SK-N-SH (cell line): Measurements from ENCODE around the gene LRRC25. TPM values are rescaled to one million over a fixed set of nuclear protein-coding genes. Genes with fewer than 3 reads are reported as not detected.

Experiments
- CTCF ChIA-PET: fragments of 300-600, 350-600 bp; formaldehyde crosslinking; extraction: SDS; loops from one replicate; lab custom pipeline; 2021; lab: Yijun Ruan, JAX
- POLR2A ChIA-PET: fragments of 350-600 bp; sonication (Branson Sonifier 250); formaldehyde crosslinking; extraction: SDS; loops from one replicate; lab custom pipeline; 2020; ENCODE audit warnings: antibody characterized with exemption, inconsistent platforms; lab: Yijun Ruan, JAX
- DNase-seq: peaks from one replicate; pipeline ENCODE4 v3.0.0; 2012
- H2AFZ ChIP-seq: fragments of 200-600 bp; sonication (generic); 2 replicates; pipeline ENCODE4 v1.8.1; 2016; ENCODE audit warnings: antibody characterized with exemption, mild to moderate bottlenecking, low read depth
- H3F3A ChIP-seq: fragments of 200-600 bp; sonication (generic); replicated peaks from 2 replicates; pipeline ENCODE3; 2016; ENCODE audit warnings: antibody characterized with exemption, mild to moderate bottlenecking; ENCODE audit not compliant: insufficient read depth
- H3K27ac ChIP-seq, 2 experiments: fragments of 200-500 bp in 1 of 2; fragments of 200-600 bp in 1 of 2; sonication (Bioruptor generic) in 1 of 2; sonication (generic), shearing (Covaris generic) in 1 of 2; 2 replicates each; pipeline versions ENCODE4 v1.5.1 to v1.6.1; 2014 to 2016; ENCODE audit warnings: low read depth in 2 of 2, inconsistent platforms in 1 of 2, low read length in 1 of 2, mild to moderate bottlenecking in 1 of 2, mixed read lengths in 1 of 2
- H3K27me3 ChIP-seq: fragments of 200-600 bp; sonication (generic), shearing (Covaris generic); 2 replicates; pipeline ENCODE4 v1.6.1; 2016; ENCODE audit warnings: mixed run types; ENCODE audit not compliant: insufficient read depth
- H3K36me3 ChIP-seq, 2 experiments: fragments of 200-500 bp in 1 of 2; fragments of 200-600 bp in 1 of 2; sonication (Bioruptor generic) in 1 of 2; sonication (generic) in 1 of 2; replicated peaks in 1 of 2; 2 replicates each; pipeline versions ENCODE3 to v1.5.1; 2014 to 2016; ENCODE audit warnings: low read length in 1 of 2, mild to moderate bottlenecking in 1 of 2; ENCODE audit not compliant: insufficient read depth in 2 of 2, control insufficient read depth in 1 of 2
- H3K4me1 ChIP-seq, 2 experiments: fragments of 200-500 bp in 1 of 2; fragments of 200-600 bp in 1 of 2; sonication (Bioruptor generic) in 1 of 2; sonication (generic), shearing (Covaris generic) in 1 of 2; 2 replicates each; pipeline versions ENCODE4 v1.5.1 to v1.6.1; 2014 to 2016; ENCODE audit warnings: low read depth in 1 of 2, low read length in 1 of 2, mixed run types in 1 of 2; ENCODE audit not compliant: insufficient read depth in 2 of 2, control insufficient read depth in 1 of 2
- H3K4me2 ChIP-seq: fragments of 200-600 bp; sonication (generic), shearing (Covaris generic); 2 replicates; pipeline ENCODE4 v1.6.1; 2017; ENCODE audit warnings: mixed run types
- H3K4me3 ChIP-seq, 2 experiments: fragments of 200-500 bp in 1 of 2; fragments of 200-600 bp in 1 of 2; sonication (Bioruptor generic) in 1 of 2; sonication (generic), shearing (Covaris generic) in 1 of 2; 2 replicates each; pipeline versions ENCODE4 v1.5.1 to v1.8.1; 2014 to 2016; ENCODE audit warnings: low read depth in 2 of 2, inconsistent platforms in 1 of 2, low read length in 1 of 2, mild to moderate bottlenecking in 1 of 2, mixed read lengths in 1 of 2, moderate library complexity in 1 of 2
- H3K79me2 ChIP-seq: fragments of 200-600 bp; sonication (generic); 2 replicates; pipeline ENCODE4 v1.8.1; 2017; ENCODE audit warnings: mild to moderate bottlenecking; ENCODE audit not compliant: insufficient read depth
- H3K9ac ChIP-seq: fragments of 200-600 bp; sonication (generic); 2 replicates; pipeline ENCODE4 v1.6.1; 2017; ENCODE audit warnings: mixed run types
- H3K9me2 ChIP-seq: fragments of 200-600 bp; sonication (generic); 2 replicates; pipeline ENCODE4 v1.6.1; 2017; ENCODE audit warnings: mixed run types
- H3K9me3 ChIP-seq: fragments of 200-600 bp; sonication (generic); 2 replicates; pipeline ENCODE4 v1.6.1; 2017; ENCODE audit warnings: mixed run types, mild to moderate bottlenecking, moderate library complexity
- H4K20me1 ChIP-seq: fragments of 200-600 bp; sonication (generic); 2 replicates; pipeline ENCODE4 v1.6.1; 2017; ENCODE audit warnings: mild to moderate bottlenecking, mixed run types; ENCODE audit not compliant: insufficient read depth
- CHD2 ChIP-seq: fragments of 150-350 bp; IDR thresholded peaks from 2 replicates; pipeline ENCODE4 v1.6.1; 2018; ENCODE audit warnings: low read length; ENCODE audit not compliant: partially characterized antibody
- ELF1 ChIP-seq: IDR thresholded peaks from 2 replicates; pipeline ENCODE4 v1.4.0; 2012
- EZH2phosphoT487 ChIP-seq: fragments of 200-600 bp; sonication (generic); IDR thresholded peaks from 2 replicates; pipeline ENCODE4 v1.6.1; 2017; ENCODE audit warnings: low read depth, mixed run types, mild to moderate bottlenecking, antibody characterized with exemption, moderate library complexity, borderline replicate concordance
- GATA2 ChIP-seq: sonication (generic); formaldehyde crosslinking; IDR thresholded peaks from 2 replicates; pipeline ENCODE4 v1.5.0; 2020; ENCODE audit warnings: mild to moderate bottlenecking, missing genetic modification reagents
- WGBS: methylation state at CpG from one replicate; pipeline ENCODE4 v1.1.6; 2017; ENCODE audit warnings: low lambda C conversion rate; 5-methylcytosine and 5-hydroxymethylcytosine counted together
- polyA plus RNA-seq, 3 experiments: library from polyadenylated mRNA; depleted of rRNA; stranded (reverse); fragments of >200 nt; gene quantifications; 2 replicates each; pipeline ENCODE4 v1.2.3, GENCODE V29; 2012
- TF ChIP-seq, protein P1 (sequence below): fragments of 150-350 bp; IDR thresholded peaks from 2 replicates; pipeline ENCODE4 v1.6.1; 2016; ENCODE audit warnings: mild to moderate bottlenecking, low read depth, low read length

LRRC25 gene
- polyA plus RNA-seq, 1 of the 3 experiments (the other 2 are of a cell fraction) = not detected

DNA sequence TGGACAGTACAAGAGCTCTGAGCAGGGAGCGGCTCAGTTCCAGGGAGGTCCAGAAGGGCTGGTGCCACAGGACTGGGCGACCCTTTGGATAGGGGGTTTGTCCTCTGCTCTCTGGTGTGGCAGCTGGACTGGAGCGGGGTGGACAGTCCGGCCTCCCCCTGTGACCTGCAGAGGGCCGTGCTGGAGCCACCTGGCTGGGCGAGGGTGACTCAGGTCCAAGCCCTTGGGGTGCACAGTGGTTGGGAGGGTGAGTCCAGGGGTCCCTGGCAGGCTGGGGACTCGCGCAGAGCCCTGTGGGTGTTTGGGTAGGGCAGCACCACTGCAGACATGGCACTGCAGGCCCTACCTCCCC lies 29.0 kb upstream of the LRRC25 start:
- WGBS = 97% methylated on average over 6 of the region's 8 CpGs
- H3K9ac ChIP-seq = no peak overlapping the region
- no peaks in the 10 kb centered on the region for H3K27me3 ChIP-seq
- H3K9me3 ChIP-seq = no peaks in the 10 kb centered on the region
- peaks cover 44% of the 10 kb centered on the region for H3K79me2 ChIP-seq
- no peaks in the 10 kb centered on the region for H3K9me2 ChIP-seq
- no peak overlapping the region for H3K4me3 ChIP-seq
- CTCF ChIA-PET = interaction anchor here (1.0 kb wide), 1 partner anchor 147 kb away, joined by 3 read pairs; no protein-coding TSS in a partner anchor
- H3F3A ChIP-seq = no peaks in the 10 kb centered on the region
- H3K36me3 ChIP-seq = peaks cover 0 to 11% of the 10 kb centered on the region in 2 experiments
- POLR2A ChIA-PET = no interaction called here
- peak overlapping the region in 1 of 2 experiments; percentile 47; a peak in 2 of 4 replicates for H3K27ac ChIP-seq
- peak overlapping the region; percentile 52; the same call in 1 of the 2 replicates for H3K4me2 ChIP-seq
- H2AFZ ChIP-seq = no peak overlapping the region
- DNase-seq = no peak
- TF ChIP-seq, protein P1, sequence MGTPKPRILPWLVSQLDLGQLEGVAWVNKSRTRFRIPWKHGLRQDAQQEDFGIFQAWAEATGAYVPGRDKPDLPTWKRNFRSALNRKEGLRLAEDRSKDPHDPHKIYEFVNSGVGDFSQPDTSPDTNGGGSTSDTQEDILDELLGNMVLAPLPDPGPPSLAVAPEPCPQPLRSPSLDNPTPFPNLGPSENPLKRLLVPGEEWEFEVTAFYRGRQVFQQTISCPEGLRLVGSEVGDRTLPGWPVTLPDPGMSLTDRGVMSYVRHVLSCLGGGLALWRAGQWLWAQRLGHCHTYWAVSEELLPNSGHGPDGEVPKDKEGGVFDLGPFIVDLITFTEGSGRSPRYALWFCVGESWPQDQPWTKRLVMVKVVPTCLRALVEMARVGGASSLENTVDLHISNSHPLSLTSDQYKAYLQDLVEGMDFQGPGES = no peak
- peaks cover 44% of the 10 kb centered on the region for H4K20me1 ChIP-seq
- peaks cover 23 to 46% of the 10 kb centered on the region in 2 experiments; a peak in 2 of 4 replicates for H3K4me1 ChIP-seq

DNA sequence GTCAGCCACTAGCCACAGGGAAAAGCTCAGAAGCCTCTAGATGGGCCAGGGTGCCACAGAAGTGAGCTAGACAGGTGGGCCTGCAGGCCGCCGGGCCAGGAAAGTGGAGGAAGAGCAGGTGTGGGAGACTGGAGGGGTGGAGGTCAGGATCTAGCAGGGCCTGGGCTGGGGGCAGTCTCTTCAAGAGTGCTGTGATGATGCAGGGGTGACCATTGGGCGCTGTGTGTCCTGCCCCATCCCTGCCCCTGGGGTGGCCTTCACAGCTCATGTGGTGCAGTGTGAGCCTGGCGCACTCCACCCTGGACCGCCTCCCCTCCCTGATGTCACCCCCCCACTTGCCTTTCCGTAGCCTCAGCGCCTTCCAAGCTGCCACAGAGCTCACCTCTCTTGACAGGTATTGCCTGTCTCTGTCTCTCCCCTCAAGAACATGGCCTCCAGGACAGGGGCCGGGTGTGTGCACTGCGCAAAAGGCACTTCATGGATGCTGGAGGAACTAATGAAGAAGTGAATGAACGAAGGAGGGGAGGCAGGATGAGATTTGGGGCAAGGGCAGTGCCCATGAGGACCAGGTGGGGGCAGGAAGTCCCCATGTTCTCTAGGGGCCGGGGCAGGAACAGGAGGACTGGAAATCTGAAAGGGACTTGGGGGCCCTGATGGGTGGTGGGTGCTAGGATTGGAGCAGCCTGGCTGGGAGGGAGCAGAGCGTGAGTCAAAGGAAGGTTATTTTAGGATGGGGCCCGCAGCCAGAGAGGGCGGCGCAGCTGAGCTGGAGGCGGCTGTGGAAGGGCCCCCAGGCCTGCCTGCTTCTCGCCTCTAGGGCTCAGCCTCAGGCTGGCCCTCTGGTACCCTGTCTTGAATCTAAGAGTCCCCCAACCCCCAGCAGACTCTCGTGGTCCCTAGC lies 28.3 kb upstream of the LRRC25 start:
- ChIA-PET POLR2A (interaction anchor here (0.8 kb wide), 1 partner anchor 13 kb away, joined by 3 read pairs; no protein-coding TSS in a partner anchor), CTCF (interaction anchor here (0.6 to 1.3 kb wide), 4 partner anchors 15 to 147 kb away, joined by 3 to 6 read pairs (median 4); no protein-coding TSS in a partner anchor)
- WGBS = 86% methylated on average over 17 of the region's 18 CpGs
- Histone ChIP-seq H4K20me1 (peaks cover 50% of the 10 kb centered on the region), H3K9ac (no peak overlapping the region), H3K4me2 (peak overlapping the region; percentile 52; the same call in 1 of the 2 replicates), H3K4me3 (no peak overlapping the region), H3F3A (no peaks in the 10 kb centered on the region), H3K9me3 (no peaks in the 10 kb centered on the region), H3K9me2 (no peaks in the 10 kb centered on the region), H3K36me3 (peaks cover 0 to 9% of the 10 kb centered on the region in 2 experiments), H3K79me2 (peaks cover 51% of the 10 kb centered on the region), H3K27me3 (no peaks in the 10 kb centered on the region), H3K27ac (peak overlapping the region in 1 of 2 experiments; percentile 47; a peak in 3 of 4 replicates)
- DNase-seq = no peak
- no peak for TF ChIP-seq EZH2phosphoT487
- TF ChIP-seq, protein P1 = no peak
- TF ChIP-seq GATA2 (CRISPR knock-in tag) = no peak
- TF ChIP-seq ELF1 = no peak
- no peak for TF ChIP-seq CHD2
- TF ChIP-seq, all 33 proteins: peak for 0
- H2AFZ ChIP-seq = no peak overlapping the region
- H3K4me1 ChIP-seq = peaks cover 23 to 52% of the 10 kb centered on the region in 2 experiments; a peak in 2 of 4 replicates
